Esophagus squamous epithelium (tissue), 5 donors: ENCODE data around the gene SNX1. TPM values are rescaled to one million over a fixed set of nuclear protein-coding genes. Genes with fewer than 3 reads are reported as not detected.
"Not testable (repeated sequence)": the region's sequence is repeated elsewhere in the genome, so short reads cannot be mapped to it uniquely, and the experiment has no call there.

Experiments used
- DNase-seq: peaks from one replicate; lab custom pipeline; 2025; lab: John Stamatoyannopoulos, UW
- H3K27ac ChIP-seq, 4 donors: fragments of 200-600 bp; sonication (generic); one replicate each; pipeline ENCODE4 v1.5.1; 2016 to 2019; ENCODE audit warnings: mild to moderate bottlenecking in 1 of 4
- H3K27me3 ChIP-seq, 4 donors: fragments of 200-600 bp; sonication (generic); 1 replicate in 3 of 4; 2 replicates in 1 of 4; pipeline versions ENCODE4 v1.5.1 to v1.6.0; 2017 to 2021; ENCODE audit warnings: antibody characterized with exemption in 1 of 4
- H3K36me3 ChIP-seq, 3 donors: fragments of 200-600 bp; sonication (generic); one replicate each; pipeline ENCODE4 v1.5.1; 2016 to 2019
- H3K4me1 ChIP-seq, 3 donors: fragments of 200-600 bp; sonication (generic); one replicate each; pipeline ENCODE4 v1.5.1; 2017 to 2019
- H3K4me3 ChIP-seq, 4 donors: fragments of 200-600 bp; sonication (generic); 1 replicate in 3 of 4; 2 replicates in 1 of 4; pipeline ENCODE4 v1.5.1; 2016 to 2019; ENCODE audit warnings: mild to moderate bottlenecking in 2 of 4, moderate library complexity in 1 of 4
- H3K9me3 ChIP-seq, 3 donors: fragments of 200-600 bp; sonication (generic); one replicate each; pipeline ENCODE4 v1.5.1; 2016 to 2019
- CTCF ChIP-seq, 6 experiments: fragments of 450-650 bp in 4 of 6; fragments of 200-600 bp in 2 of 6; sonication (generic) in 2 of 6; IDR thresholded peaks; one replicate each; pipeline ENCODE4 v1.5.1; 2016 to 2019; ENCODE audit warnings: antibody characterized with exemption in 6 of 6, mild to moderate bottlenecking in 4 of 6, moderate library complexity in 4 of 6
- POLR2A ChIP-seq, 4 donors: fragments of 450-650 bp; IDR thresholded peaks; one replicate each; pipeline ENCODE4 v1.6.1; 2017; ENCODE audit warnings: antibody characterized with exemption in 4 of 4, mild to moderate bottlenecking in 4 of 4, moderate library complexity in 3 of 4
- WGBS, 2 donors: methylation state at CpG; one replicate each; pipeline ENCODE4 v1.1.5; 2018; 5-methylcytosine and 5-hydroxymethylcytosine counted together
- intact Hi-C: fragments of 100-400 bp; cut with DNase I; formaldehyde crosslinking; loops from one replicate; pipeline ENCODE4 v1.15.0; 2022
- total RNA-seq, 4 donors: library from RNA; depleted of rRNA; stranded (reverse); fragments of >200 nt; gene quantifications; one replicate each; pipeline ENCODE4 v1.1.0, GENCODE V29; 2016
- donor health status: DM: yes; HTN: yes; CAD: no.

The SNX1 gene
- total RNA-seq, 4 donors from 2014 or later: 39.9 to 71.1 (median 52.0) TPM

DNA sequence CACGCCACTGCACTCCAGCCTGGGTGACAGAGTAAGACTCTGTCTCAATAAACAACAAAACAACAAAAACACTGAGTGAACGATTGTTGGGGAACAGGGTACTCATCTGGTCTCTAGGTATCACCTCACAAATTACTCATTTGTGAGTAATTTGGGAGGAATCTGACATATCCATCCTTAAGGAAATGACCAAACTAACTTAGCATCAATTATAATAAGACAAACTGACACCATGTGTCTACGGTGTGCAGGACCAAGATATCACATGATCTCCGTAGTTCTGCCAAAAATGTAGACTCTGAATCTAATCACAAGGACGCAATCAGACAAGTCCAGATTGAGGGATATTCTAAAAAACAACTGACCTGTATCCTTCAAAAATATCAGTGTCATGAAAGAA, 37.5 kb upstream of the SNX1 start:
- no peaks in the 10 kb centered on the region for H3K4me1 ChIP-seq
- no peaks in the 10 kb centered on the region for H3K9me3 ChIP-seq
- H3K27ac ChIP-seq: no peak overlapping the region
- H3K4me3 ChIP-seq: no peak overlapping the region
- no peak for TF ChIP-seq POLR2A (IDR thresholded peaks at IDR 0.05)
- no peak for TF ChIP-seq CTCF (IDR thresholded peaks at IDR 0.05)
- no peaks in the 10 kb centered on the region for H3K36me3 ChIP-seq
- H3K27me3 ChIP-seq: no peaks in the 10 kb centered on the region
- intact Hi-C loops: no loop called here
- DNase-seq: no peak
- WGBS, 2 donors: 59 to 66% methylated on average over 5 of the region's 5 CpGs

GRCh38 chr15:64059104-64059503, 36.7 kb upstream of the SNX1 start:
- H3K27ac ChIP-seq, H3K36me3 ChIP-seq, DNase-seq, intact Hi-C loops, H3K27me3 ChIP-seq, H3K4me3 ChIP-seq, H3K4me1 ChIP-seq, H3K9me3 ChIP-seq: not testable (repeated sequence)
- WGBS, 2 donors: 84 to 94% methylated on average over 2 of the region's 2 CpGs

DNA sequence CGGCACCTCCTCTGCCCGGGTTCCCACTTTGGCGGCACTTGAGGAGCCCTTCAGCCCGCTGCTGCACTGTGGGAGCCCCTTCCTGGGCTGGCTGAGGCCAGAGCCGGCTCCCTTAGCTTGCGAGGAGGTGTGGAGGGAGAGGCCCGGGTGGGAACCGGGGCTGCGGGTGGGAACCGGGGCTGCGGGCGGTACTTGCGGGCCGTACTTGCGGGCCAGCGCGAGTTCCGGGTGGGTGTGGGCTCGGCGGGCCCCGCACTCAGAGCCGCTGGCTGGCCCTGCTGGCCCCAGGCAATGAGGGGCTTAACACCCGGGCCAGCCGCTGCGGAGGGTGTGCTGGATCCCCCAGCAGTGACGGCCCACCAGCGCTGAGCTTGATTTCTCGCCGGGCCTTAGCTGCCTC, 35.1 kb upstream of the SNX1 start:
- no peak for DNase-seq
- Histone ChIP-seq H3K27me3 (no peaks in the 10 kb centered on the region), H3K27ac (no peak overlapping the region), H3K9me3 (no peaks in the 10 kb centered on the region), H3K4me3 (no peak overlapping the region), H3K4me1 (no peaks in the 10 kb centered on the region), H3K36me3 (no peaks in the 10 kb centered on the region)
- intact Hi-C loops: loop anchor here (10.0 kb wide), 1 partner anchor 456 kb away; no protein-coding TSS in a partner anchor
- WGBS, 2 donors: 84% methylated on average over 10 of the region's 29 CpGs; no CpG with 5 or more reads in 1 of the 2 donors
- TF ChIP-seq CTCF (IDR thresholded peaks at IDR 0.05) (no peak), POLR2A (IDR thresholded peaks at IDR 0.05) (no peak)

GRCh38 chr15:64066451-64066850, 29.3 kb upstream of the SNX1 start:
- Histone ChIP-seq H3K27me3 (no peaks in the 10 kb centered on the region), H3K36me3 (peaks cover 0 to 4% (median 0%) of the 10 kb centered on the region in 3 donors), H3K9me3 (no peaks in the 10 kb centered on the region), H3K4me3 (no peak overlapping the region), H3K4me1 (peaks cover 0 to 29% (median 5%) of the 10 kb centered on the region in 3 donors), H3K27ac (no peak overlapping the region)
- TF ChIP-seq CTCF (IDR thresholded peaks at IDR 0.05) (no peak), POLR2A (IDR thresholded peaks at IDR 0.05) (no peak)
- 30 to 35% methylated on average over 1 of the region's 1 CpG for WGBS, 2 donors
- intact Hi-C loops: loop anchor here (5.0 to 10.0 kb wide), 2 partner anchors 314 to 462 kb away; no protein-coding TSS in a partner anchor
- DNase-seq: no peak

DNA sequence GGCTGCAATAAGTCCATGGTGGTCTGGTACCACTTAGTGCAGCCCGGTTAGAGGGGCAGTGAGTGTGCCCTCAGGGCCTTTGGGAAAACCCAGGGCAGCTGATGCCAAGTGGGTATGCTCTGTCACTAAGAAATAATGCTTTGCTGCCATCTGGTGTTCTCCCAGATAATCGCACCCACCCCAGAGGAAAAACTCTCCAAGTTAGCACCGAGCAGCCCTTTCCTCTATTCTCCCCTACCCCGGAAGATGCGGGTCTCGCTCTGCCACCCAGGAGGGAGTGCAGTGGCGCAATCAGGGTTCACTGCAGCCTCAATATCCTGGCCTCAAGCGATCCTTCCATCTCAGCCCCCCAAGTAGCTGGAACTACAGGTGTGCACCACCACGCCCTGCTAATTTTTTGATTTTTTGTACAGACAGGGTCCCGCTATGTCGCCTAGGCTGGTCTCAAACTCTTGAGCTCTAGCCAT, 28.2 kb upstream of the SNX1 start:
- WGBS, 2 donors: 10 to 22% methylated on average over 9 to 11 of the region's 11 CpGs
- Histone ChIP-seq H3K27ac (no peak overlapping the region), H3K4me1 (peaks cover 4 to 36% (median 12%) of the 10 kb centered on the region in 3 donors), H3K27me3 (no peaks in the 10 kb centered on the region), H3K9me3 (no peaks in the 10 kb centered on the region), H3K36me3 (peaks cover 0 to 16% (median 0%) of the 10 kb centered on the region in 3 donors), H3K4me3 (no peak overlapping the region)
- DNase-seq: no peak
- TF ChIP-seq CTCF (IDR thresholded peaks at IDR 0.05) (peak; percentile 69 to 87 (median 84)), POLR2A (IDR thresholded peaks at IDR 0.05) (no peak)
- intact Hi-C loops: loop anchor here (5.0 to 10.0 kb wide), 2 partner anchors 315 to 463 kb away; no protein-coding TSS in a partner anchor
